Spleen (tissue), 11 donors: ENCODE results near the gene FBLN2. TPM values are rescaled to one million over a fixed set of nuclear protein-coding genes. Genes with fewer than 3 reads are reported as not detected.
A peak's percentile ranks its signal among the peaks of the same experiment; 100 is the strongest.

ENCODE experiments used
- DNase-seq: peaks from one replicate; pipeline ENCODE4 v3.0.0-alpha.2; 2020
- H3K27ac ChIP-seq, 8 donors: fragments of 200-600 bp; sonication (generic) in 7 of 8; 1 replicate in 4 of 8; 2 replicates in 4 of 8; pipeline versions ENCODE4 v1.5.0 to v1.8.0; 2016 to 2021; ENCODE audit warnings: inconsistent platforms in 4 of 8, mild to moderate bottlenecking in 4 of 8, moderate library complexity in 1 of 8
- H3K27me3 ChIP-seq, 7 donors: fragments of 200-600 bp; sonication (generic) in 6 of 7; replicated peaks in 1 of 7; 1 replicate in 4 of 7; 2 replicates in 3 of 7; pipeline versions ENCODE4 v1.5.0 to v1.8.0; 2016 to 2021; ENCODE audit warnings: inconsistent platforms in 3 of 7, mild to moderate bottlenecking in 1 of 7
- H3K36me3 ChIP-seq, 6 donors: fragments of 200-600 bp; sonication (generic) in 5 of 6; 1 replicate in 4 of 6; 2 replicates in 2 of 6; pipeline versions ENCODE4 v1.5.0 to v1.8.0; 2016 to 2021; ENCODE audit warnings: inconsistent platforms in 2 of 6
- H3K4me1 ChIP-seq, 6 donors: fragments of 200-600 bp; sonication (generic) in 5 of 6; 1 replicate in 3 of 6; 2 replicates in 3 of 6; pipeline versions ENCODE4 v1.5.0 to v1.8.0; 2016 to 2021; ENCODE audit warnings: inconsistent platforms in 3 of 6
- H3K4me3 ChIP-seq, 8 donors: fragments of 200-600 bp; sonication (generic) in 7 of 8; 1 replicate in 4 of 8; 2 replicates in 4 of 8; pipeline versions ENCODE4 v1.5.0 to v1.8.0; 2016 to 2021; ENCODE audit warnings: inconsistent platforms in 4 of 8, mild to moderate bottlenecking in 4 of 8, moderate library complexity in 2 of 8
- H3K9me3 ChIP-seq, 8 donors: fragments of 200-600 bp; sonication (generic) in 7 of 8; 1 replicate in 4 of 8; 2 replicates in 4 of 8; pipeline versions ENCODE4 v1.5.0 to v1.8.0; 2016 to 2021; ENCODE audit warnings: inconsistent platforms in 4 of 8
- POLR2A ChIP-seq, 3 donors: fragments of 450-650 bp; IDR thresholded peaks; one replicate each; pipeline ENCODE4 v1.5.1; 2017; ENCODE audit warnings: antibody characterized with exemption in 3 of 3, mild to moderate bottlenecking in 1 of 3
- POLR2AphosphoS5 ChIP-seq, 3 donors: sonication (generic); formaldehyde crosslinking; IDR thresholded peaks; one replicate each; pipeline ENCODE4 v1.5.1; 2017; ENCODE audit warnings: antibody characterized with exemption in 3 of 3
- WGBS, 5 donors: extraction: QIAGEN DNeasy Blood & Tissue Kit in 3 of 5; methylation state at CpG; one replicate each; pipeline versions ENCODE4 v1.1.5 to v1.1.7; 2013 to 2018; 5-methylcytosine and 5-hydroxymethylcytosine counted together
- intact Hi-C: fragments of 100-400 bp; cut with DNase I; formaldehyde crosslinking; loops from one replicate; pipeline ENCODE4 v1.15.0; 2023; ENCODE audit warnings: low total_unique reads
- polyA plus RNA-seq, 3 donors: library from polyadenylated mRNA; stranded (reverse); fragments of 200-250 nt; gene quantifications; one replicate each; pipeline ENCODE4 v1.2.1, GENCODE V29; 2013
- total RNA-seq, 7 donors: library from RNA; depleted of rRNA in 3 of 7; stranded (reverse); fragments of >200 nt in 3 of 7; fragmentation: NEBNext Ultra II Directional in 4 of 7; extraction: Animal tissue kit (Norgen Biotek cat#: 25700) in 4 of 7; gene quantifications; one replicate each; pipeline versions ENCODE4 v1.1.0 to v1.2.1, GENCODE V29; 2016 to 2021
- TF ChIP-seq, protein P1 (sequence below), 11 experiments: fragments of 200-600 bp in 7 of 11; fragments of 450-650 bp in 4 of 11; sonication (generic) in 4 of 11; IDR thresholded peaks in 8 of 11; conservative IDR thresholded peaks in 3 of 11; 1 replicate in 7 of 11; 2 replicates in 4 of 11; pipeline versions ENCODE4 v1.4.0 to v1.8.0; 2016 to 2021; ENCODE audit warnings: antibody characterized with exemption in 11 of 11, inconsistent platforms in 4 of 11, mild to moderate bottlenecking in 1 of 11
- donor health status: healthy with polysubstance abuse.
- donor health status: DM: no; HTN: no; CAD: no; lungs with moderate emphysema.
- donor health status: DM: no; HTN: no; CAD: no.
- donor health status: Bipolar disorder and iron deficiency.
- donor health status: healthy.
- donor health status: DM: no; HTN: no; CAD: no.
- donor health status: DM: yes; HTN: yes; CAD: no.

Gene FBLN2
- total and polyA plus RNA-seq, 10 donors, result 6.1 to 28.2 (median 12.5) TPM

DNA sequence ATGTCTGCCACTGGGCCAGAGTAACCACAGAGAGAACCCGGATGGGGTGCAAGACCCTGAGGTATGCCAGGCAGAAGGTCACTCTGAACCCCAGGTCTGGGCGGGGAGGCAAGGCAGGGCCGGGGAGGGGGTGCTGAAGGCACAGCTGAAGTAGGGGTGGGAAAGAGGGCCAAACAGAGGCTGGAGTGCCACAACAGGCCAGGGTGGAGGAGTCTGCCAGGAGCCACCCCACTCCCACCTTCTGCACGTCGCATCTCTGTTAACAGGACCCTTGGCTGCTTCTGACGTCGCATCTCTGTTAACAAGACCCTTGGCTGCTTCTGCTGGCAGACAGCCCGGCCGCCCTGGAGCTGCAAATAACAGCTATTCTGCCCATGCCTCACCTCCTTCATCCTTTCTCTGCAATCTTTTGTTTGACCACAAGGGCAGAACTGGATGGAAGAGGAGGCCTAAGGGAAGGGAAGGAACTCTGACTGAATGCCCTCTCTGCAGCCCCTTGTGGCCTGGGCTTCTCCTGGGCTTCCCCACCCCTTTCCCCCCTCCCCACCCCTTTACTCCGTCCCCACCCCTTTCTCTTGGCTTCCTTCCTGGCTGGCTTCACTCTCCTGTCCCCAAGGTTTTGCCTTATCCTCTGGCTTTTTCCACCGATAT lies 20.6 kb upstream of the FBLN2 start:
- Histone ChIP-seq H3K36me3 (no peaks in the 10 kb centered on the region), H3K9me3 (no peaks in the 10 kb centered on the region), H3K4me3 (no peak overlapping the region), H3K27ac (no peak overlapping the region), H3K27me3 (no peaks in the 10 kb centered on the region), H3K4me1 (peaks cover 0 to 4% (median 0%) of the 10 kb centered on the region in 6 donors)
- WGBS, 5 donors, result 71 to 82% (median 81%) methylated on average over 11 of the region's 11 CpGs
- peak; percentile 47 for DNase-seq
- intact Hi-C loops, result no loop called here
- TF ChIP-seq POLR2A (IDR thresholded peaks at IDR 0.05) (no peak), POLR2AphosphoS5 (IDR thresholded peaks at IDR 0.05) (no peak)
- TF ChIP-seq, protein P1, sequence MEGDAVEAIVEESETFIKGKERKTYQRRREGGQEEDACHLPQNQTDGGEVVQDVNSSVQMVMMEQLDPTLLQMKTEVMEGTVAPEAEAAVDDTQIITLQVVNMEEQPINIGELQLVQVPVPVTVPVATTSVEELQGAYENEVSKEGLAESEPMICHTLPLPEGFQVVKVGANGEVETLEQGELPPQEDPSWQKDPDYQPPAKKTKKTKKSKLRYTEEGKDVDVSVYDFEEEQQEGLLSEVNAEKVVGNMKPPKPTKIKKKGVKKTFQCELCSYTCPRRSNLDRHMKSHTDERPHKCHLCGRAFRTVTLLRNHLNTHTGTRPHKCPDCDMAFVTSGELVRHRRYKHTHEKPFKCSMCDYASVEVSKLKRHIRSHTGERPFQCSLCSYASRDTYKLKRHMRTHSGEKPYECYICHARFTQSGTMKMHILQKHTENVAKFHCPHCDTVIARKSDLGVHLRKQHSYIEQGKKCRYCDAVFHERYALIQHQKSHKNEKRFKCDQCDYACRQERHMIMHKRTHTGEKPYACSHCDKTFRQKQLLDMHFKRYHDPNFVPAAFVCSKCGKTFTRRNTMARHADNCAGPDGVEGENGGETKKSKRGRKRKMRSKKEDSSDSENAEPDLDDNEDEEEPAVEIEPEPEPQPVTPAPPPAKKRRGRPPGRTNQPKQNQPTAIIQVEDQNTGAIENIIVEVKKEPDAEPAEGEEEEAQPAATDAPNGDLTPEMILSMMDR (IDR thresholded peaks at IDR 0.05 in 8 of 11, conservative IDR thresholded peaks at IDR 0.05 in 3 of 11), result no peak

- no peaks in the 10 kb centered on the region for H3K9me3 ChIP-seq
- no peaks in the 10 kb centered on the region for H3K27me3 ChIP-seq
- no peaks in the 10 kb centered on the region for H3K36me3 ChIP-seq
- 68 to 78% (median 76%) methylated on average over 5 of the region's 5 CpGs for WGBS, 5 donors
- peak; percentile 22 for DNase-seq
- H3K4me1 ChIP-seq, result peaks cover 0 to 4% (median 0%) of the 10 kb centered on the region in 6 donors
- no peak overlapping the region for H3K27ac ChIP-seq
- TF ChIP-seq, protein P1 (IDR thresholded peaks at IDR 0.05 in 8 of 11, conservative IDR thresholded peaks at IDR 0.05 in 3 of 11), result no peak
- TF ChIP-seq POLR2AphosphoS5 (IDR thresholded peaks at IDR 0.05), result no peak
- no peak for TF ChIP-seq POLR2A (IDR thresholded peaks at IDR 0.05)
- no peak overlapping the region for H3K4me3 ChIP-seq
- intact Hi-C loops, result no loop called here
These were observed 19.5 kb upstream of the FBLN2 start for GRCh38 chr3:13529196-13530112.

- Histone ChIP-seq H3K27ac (no peak overlapping the region), H3K4me1 (peaks cover 0 to 4% (median 0%) of the 10 kb centered on the region in 6 donors), H3K27me3 (peaks cover 0 to 7% (median 0%) of the 10 kb centered on the region in 7 donors), H3K4me3 (no peak overlapping the region), H3K36me3 (no peaks in the 10 kb centered on the region), H3K9me3 (no peaks in the 10 kb centered on the region)
- intact Hi-C loops, result no loop called here
- WGBS, 5 donors, result 85 to 89% (median 89%) methylated on average over 12 of the region's 12 CpGs
- peak; percentile 41 for DNase-seq
- TF ChIP-seq POLR2AphosphoS5 (IDR thresholded peaks at IDR 0.05) (no peak), POLR2A (IDR thresholded peaks at IDR 0.05) (no peak)
- TF ChIP-seq, protein P1 (IDR thresholded peaks at IDR 0.05 in 8 of 11, conservative IDR thresholded peaks at IDR 0.05 in 3 of 11), result no peak
These were observed 18.5 kb upstream of the FBLN2 start for GRCh38 chr3:13530241-13531009.
